Stimulated activated CD8-positive, alpha-beta memory T cell treated with anti-CD3 and anti-CD28 coated beads, Interleukin-12 subunit alpha, Interleukin-12 subunit beta, amount 100 ng/mL, for 4 hours (primary cell): ENCODE results near the gene RHPN2.
"Not testable (repeated sequence)": the region's sequence is repeated elsewhere in the genome, so short reads cannot be mapped to it uniquely, and the experiment has no call there.

ENCODE experiments used
- DNase-seq: peaks from one replicate; pipeline ENCODE4 v3.0.0-alpha.2; 2020; ENCODE audit warnings: low read depth

The RHPN2 gene

GRCh38 chr19:33026602-33027001 is 38.1 kb downstream of the RHPN2 start:
- DNase-seq: not testable (repeated sequence)

DNA sequence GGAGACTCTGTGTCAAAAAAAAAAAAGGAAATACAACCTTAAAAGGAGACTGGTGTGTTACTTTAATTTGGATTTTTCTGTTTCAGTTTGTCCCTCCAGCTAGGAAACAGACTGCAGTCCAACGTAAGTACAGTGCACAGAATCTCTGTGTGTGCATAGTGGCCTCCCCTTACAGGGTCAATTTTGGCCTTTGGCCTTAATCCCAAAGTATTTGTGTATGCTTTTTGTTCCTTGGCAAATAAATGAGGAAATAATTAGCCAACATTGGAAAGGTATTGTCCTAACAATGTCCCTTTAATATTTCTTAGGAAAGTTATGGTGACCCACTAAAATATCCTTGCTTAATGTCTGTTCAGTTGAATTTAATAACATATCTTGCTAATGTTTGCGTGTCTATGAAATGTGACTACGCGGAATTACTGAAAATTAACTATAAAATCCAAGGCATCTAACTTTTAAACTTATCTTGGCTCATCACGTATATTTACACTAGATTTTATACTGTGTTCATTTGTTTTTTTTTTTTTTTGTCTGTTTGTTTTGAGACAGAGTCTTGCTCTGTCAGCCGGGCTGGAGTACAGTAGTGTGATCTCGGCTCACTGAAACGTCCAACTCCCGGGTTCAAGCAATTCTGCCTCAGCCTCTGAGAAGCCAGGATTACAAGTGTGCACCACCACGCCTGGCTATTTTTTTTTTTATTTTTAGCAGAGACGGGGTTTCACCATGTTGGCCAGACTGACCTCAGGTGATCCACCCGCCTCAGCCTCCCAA is 39.0 kb downstream of the RHPN2 start:
- not testable (repeated sequence) for DNase-seq

GRCh38 chr19:33024398-33024797 is 40.3 kb downstream of the RHPN2 start:
- no peak for DNase-seq

- no peak for DNase-seq
These were observed 42.1 kb downstream of the RHPN2 start for GRCh38 chr19:33022472-33023116.

- DNase-seq: not testable (repeated sequence)
These were observed 53.8 kb downstream of the RHPN2 start for GRCh38 chr19:33010891-33011290.

DNA sequence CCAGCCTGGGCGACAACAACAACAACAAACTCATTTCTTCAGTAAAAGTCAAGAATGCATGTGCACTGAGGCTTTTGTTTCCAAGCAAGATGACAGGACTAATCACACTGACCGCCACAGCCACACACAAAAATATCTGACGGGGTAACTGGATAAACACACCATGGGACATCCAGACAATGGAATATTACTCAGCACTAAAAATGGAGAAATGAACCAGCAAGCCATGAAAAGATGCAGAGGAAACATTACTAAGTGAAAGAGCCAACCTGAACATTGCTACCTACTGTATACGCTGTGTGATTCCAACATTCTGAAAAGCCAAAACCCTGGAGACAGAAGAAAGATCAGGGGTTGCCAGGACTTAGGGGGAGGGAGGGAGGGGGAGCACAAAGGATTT is 56.0 kb downstream of the RHPN2 start:
- DNase-seq: no peak

DNA sequence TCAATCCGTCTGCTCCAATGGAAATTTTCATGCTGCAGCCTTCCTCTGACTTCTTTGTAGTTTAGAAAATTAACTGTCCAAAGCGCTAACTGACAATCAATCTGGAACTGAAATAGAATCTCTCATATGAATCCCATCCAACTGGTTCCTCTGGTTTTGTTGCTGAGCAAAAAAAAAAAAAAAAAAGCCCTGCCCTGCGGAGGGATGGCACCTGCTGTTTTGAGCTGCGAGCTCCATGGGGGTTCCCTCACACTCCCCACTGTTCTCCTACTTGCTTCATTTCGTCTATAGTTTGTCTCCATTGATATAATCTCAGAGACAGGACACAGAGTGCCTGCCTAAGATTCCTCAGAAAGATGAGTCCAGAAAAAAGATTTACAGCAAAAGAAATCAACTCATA is 59.2 kb downstream of the RHPN2 start:
- no peak for DNase-seq

DNA sequence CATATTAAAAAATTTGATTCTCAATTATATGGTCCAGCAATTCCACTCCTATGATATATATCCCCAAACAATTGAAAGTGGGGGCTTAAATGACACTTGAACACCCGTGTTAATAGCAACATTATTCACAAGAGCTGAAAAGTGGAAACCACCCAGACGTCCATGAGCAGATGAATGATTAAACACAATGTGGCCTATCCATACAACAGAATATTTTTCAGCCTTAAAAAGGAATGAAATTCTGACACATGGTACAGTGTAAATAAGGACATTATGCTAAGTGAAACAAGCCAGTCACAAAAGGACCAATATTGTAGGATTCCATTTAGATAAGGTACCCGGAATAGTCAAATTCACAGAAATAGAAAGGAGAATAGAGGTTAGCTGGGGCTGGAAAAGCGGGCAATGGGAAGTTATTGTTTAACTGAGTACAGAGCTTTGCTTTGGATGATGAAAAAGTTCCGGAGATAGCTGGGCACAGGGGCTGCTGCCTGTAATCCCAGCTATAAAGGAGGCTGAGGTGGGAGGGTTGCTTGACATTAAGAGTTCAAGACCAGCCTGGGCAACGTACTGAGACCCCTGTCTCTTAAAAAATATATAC is 61.2 kb downstream of the RHPN2 start:
- not testable (repeated sequence) for DNase-seq

- not testable (repeated sequence) for DNase-seq
These were observed 62.4 kb downstream of the RHPN2 start for GRCh38 chr19:33002126-33002865.

- DNase-seq: no peak
These were observed 63.8 kb downstream of the RHPN2 start for GRCh38 chr19:33000910-33001309.

DNA sequence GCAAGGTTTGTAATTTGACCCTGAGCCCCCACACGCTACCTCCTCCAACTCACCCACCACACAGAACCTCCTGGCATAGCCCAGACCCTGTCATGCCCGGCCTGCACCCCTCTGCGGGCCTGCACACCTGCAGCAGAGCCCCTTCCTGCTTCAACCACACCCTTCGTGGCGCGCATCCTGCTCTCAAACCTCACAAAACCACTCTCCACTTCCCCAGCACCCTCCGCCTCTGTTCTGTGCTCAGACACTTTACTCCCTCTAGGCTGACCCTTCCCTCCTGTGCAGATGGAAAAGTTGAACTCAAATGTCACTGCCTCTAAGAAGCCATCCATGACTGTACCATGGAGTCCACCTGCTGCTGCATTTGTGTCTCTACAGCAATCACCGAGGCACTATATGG is 64.2 kb downstream of the RHPN2 start:
- no peak for DNase-seq

GRCh38 chr19:32998722-32999121 is 66.0 kb downstream of the RHPN2 start:
- no peak for DNase-seq

DNA sequence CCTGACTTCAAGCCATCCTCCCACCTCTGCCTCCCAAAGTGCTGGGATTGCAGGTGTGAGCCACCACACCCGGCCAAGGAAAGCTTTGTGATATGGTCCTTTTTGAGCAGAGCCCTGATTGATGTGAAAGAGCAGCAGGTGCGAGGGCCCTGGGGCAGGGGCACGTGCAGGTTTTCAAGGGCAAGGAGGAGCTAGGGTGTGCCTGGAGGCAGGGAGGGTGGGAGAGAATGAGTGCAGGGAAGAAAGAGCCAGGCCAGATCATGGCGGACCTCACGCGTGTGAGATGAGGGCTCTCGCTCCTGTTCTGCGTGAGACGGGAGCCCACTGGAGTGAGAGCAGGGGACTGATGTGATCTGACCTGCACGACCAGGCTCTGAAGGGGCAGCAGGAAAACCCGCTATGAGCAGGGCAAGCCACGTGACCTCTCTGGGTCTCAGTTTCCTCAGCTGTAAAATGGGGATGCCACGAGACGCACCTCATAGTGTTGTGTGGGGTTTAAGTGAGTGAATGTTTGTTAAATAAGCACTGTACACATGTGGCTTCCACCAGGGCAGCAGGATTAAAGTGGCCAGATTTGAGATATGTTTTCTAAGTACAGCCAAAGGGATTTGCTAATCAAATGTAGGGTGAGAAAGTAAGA is 66.9 kb downstream of the RHPN2 start:
- no peak for DNase-seq

- DNase-seq: not testable (repeated sequence)
These were observed 67.6 kb downstream of the RHPN2 start for GRCh38 chr19:32997061-32997464.

- not testable (repeated sequence) for DNase-seq
These were observed 68.7 kb downstream of the RHPN2 start for GRCh38 chr19:32995966-32996365.

DNA sequence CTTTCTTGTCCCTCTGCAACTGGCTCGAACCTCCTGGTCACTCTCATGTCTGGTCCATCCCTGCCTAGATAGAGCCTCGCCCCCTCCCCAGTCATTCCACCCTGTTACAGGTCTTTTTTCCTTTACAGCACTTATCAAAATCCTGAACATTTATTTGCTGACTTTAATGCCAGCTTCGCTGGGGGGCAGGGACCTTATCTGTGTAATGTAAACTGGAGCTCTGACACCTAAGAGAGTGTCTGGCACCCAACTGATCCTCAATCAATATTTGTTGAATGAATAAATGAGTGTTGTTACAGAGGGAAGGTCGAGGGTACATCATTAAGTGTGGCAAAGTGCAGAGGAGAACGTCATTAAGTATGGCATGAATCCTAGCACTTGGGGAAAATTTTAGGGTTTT is 76.0 kb downstream of the RHPN2 start:
- DNase-seq: no peak

GRCh38 chr19:32988254-32988653 is 76.4 kb downstream of the RHPN2 start:
- not testable (repeated sequence) for DNase-seq

GRCh38 chr19:32982488-32982887 is 82.2 kb downstream of the RHPN2 start:
- DNase-seq: not testable (repeated sequence)

DNA sequence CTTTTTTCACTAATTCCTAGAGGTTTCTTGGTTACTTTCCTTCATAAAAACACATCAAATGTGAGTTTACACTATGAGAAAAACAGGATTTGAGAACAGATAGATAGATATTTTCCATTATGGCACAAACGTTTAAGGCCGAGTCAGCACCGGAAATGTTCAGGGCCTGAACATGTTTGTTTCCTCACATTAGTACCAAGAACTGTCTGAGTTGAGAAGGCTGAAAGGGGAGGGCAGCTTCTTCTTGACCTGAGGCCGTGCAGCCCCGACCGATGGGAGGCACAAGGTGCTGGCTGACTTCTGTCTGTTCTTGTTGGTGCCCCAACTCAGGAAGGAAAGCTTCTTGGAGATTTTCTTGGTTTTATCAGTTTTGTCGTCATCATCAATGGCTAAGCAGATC is 84.9 kb downstream of the RHPN2 start:
- not testable (repeated sequence) for DNase-seq

GRCh38 chr19:32977813-32978212 is 86.9 kb downstream of the RHPN2 start:
- not testable (repeated sequence) for DNase-seq

GRCh38 chr19:32977280-32977679 is 87.4 kb downstream of the RHPN2 start:
- no peak for DNase-seq

- peak; percentile 11 for DNase-seq
These were observed 88.4 kb downstream of the RHPN2 start for GRCh38 chr19:32976223-32976805.
